Measurements from ENCODE around the gene DCAF15. TPM values are rescaled to one million over a fixed set of nuclear protein-coding genes. Genes with fewer than 3 reads are reported as not detected.

The DCAF15 gene, protein sequence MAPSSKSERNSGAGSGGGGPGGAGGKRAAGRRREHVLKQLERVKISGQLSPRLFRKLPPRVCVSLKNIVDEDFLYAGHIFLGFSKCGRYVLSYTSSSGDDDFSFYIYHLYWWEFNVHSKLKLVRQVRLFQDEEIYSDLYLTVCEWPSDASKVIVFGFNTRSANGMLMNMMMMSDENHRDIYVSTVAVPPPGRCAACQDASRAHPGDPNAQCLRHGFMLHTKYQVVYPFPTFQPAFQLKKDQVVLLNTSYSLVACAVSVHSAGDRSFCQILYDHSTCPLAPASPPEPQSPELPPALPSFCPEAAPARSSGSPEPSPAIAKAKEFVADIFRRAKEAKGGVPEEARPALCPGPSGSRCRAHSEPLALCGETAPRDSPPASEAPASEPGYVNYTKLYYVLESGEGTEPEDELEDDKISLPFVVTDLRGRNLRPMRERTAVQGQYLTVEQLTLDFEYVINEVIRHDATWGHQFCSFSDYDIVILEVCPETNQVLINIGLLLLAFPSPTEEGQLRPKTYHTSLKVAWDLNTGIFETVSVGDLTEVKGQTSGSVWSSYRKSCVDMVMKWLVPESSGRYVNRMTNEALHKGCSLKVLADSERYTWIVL
- total RNA-seq = 10 to 100 TPM; 82.5 to 94.3 TPM

DNA sequence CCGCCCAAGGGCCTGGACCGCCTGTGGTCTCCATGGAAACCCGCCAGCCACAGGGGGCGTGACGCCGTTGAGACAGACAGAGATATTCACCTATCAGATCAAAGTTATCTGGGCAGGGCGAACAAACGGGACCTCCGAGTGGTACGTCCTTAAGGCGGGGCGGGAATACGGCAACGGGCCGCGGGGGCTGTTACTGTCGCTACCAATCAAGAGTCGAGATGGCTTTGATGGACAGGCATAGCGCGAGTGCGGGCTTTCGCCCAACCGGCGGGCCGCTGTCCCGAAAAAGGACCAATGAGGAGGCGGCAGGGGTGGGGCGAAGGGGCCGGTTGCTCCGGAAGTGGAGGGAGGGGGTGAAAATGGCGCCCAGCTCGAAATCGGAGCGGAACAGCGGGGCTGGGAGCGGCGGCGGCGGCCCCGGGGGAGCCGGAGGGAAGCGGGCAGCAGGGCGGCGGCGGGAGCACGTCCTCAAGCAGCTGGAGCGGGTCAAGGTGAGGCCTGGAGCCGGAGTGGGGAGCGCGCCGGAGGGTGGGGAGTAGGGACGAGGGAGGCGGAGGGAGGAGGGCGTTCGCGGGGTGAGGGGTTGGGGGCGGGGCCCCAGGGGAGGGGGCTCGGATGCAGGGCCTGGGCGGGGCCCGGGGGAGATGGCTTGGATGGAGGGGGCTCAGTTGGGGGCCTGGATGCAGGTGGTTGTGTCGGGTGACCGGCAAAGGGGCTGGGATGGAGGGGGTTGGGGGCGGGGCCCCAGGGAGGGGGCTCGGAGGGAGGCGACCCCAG lies at the start of gene DCAF15:
TSS of gene DCAF15 (plus strand) at position 356 of the 777 bp plus-strand sequence. CDS start at position 360, 4 bp downstream.
- ATAC-seq (peak; percentile 99), DNase-seq (peak; percentile 100)
- peaks cover 23% of the 10 kb centered on the region for H3K4me1 Mint-ChIP-seq
- H3K27ac Mint-ChIP-seq = peak within 1 kb of the TSS; percentile 81
- H3K4me3 Mint-ChIP-seq = peak within 1 kb of the TSS; percentile 92
- H3K27me3 Mint-ChIP-seq = no peaks in the 10 kb centered on the region
- H3K9me3 Mint-ChIP-seq (ENCODE audit: low read depth) = no peaks in the 10 kb centered on the region
- peaks cover 14% of the 10 kb centered on the region for H3K36me3 Mint-ChIP-seq
- CTCF ChIA-PET = interaction anchor here (0.6 to 3.8 kb wide), 16 partner anchors 26 to 781 kb away, joined by 3 to 25 read pairs (median 4); partner anchors contain the start of genes IL27RA and MISP3

GRCh38 chr19:13902993-13903555 lies 49.2 kb upstream of the DCAF15 start:
- DNase-seq (peak; percentile 56), ATAC-seq (no peak)
- CTCF ChIA-PET = interaction anchor here (0.6 to 2.9 kb wide), 30 partner anchors 9 to 234 kb away, joined by 3 to 18 read pairs (median 3); partner anchors contain the start of genes ASF1B, DCAF15, IL27RA and MISP3
- Mint-ChIP-seq H3K4me1 (peaks cover 20% of the 10 kb centered on the region), H3K9me3 (ENCODE audit: low read depth) (no peaks in the 10 kb centered on the region), H3K27me3 (no peaks in the 10 kb centered on the region), H3K27ac (no peak overlapping the region), H3K4me3 (no peak overlapping the region), H3K36me3 (no peaks in the 10 kb centered on the region)

DNA sequence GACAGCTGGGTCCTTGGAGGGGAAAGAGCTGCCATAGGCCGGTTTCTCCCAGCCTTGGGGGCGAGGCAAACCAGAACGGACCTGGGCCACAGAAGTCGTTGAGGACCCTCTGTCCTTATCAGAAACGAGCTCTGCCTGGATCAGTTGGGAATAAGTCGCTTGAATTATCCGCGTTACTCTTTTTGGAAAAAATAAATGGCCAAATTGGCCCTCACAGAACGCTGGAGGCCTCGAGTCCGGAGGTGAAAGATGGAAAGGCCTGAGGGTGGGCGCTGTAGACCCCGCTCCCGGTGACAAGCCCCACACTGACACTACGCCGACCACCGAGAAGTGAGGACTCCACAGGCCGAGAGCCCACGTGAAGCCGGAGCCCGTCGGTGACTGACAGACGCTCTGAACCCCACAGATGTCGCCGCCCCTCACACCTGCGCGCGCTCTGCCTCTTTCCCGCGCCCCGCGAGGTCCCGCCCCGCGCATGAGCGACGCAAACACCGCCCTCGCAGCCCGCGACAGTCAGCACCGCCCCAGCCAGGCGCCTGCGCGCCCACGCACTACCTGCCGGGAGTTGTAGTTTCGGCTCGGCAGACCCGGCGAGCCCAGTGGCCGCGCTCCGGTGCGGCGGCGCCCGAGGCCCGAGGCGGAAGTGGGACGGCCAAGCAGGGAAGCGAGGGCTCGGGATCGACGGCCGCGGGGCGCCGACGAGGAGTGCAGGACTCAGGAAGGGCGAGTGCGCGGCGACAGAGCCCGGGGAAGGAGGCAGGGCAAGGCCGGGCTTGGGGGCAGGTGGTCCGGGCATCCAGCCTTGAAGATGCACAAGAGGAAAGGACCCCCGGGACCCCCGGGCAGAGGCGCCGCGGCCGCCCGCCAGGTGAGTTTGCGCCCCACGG lies 46.4 kb upstream of the DCAF15 start, which contains the start of the genes BRME1 and CC2D1A:
TSS of gene BRME1 (minus strand) at position 484 of the 887 bp plus-strand sequence. CDS start 1,225 bp downstream, outside the sequence.
TSS of gene CC2D1A (plus strand) at position 568 of the 887 bp plus-strand sequence. CDS start at position 809, 241 bp downstream.
- CTCF ChIA-PET = interaction anchor here (0.5 to 2.7 kb wide), 8 partner anchors 19 to 184 kb away, joined by 3 to 17 read pairs (median 3); partner anchors contain the start of genes IL27RA and MISP3
- peak; percentile 99 for ATAC-seq
- Mint-ChIP-seq H3K4me3 (peak within 1 kb of the TSS; percentile 80), H3K36me3 (peaks cover 7% of the 10 kb centered on the region), H3K4me1 (peaks cover 20% of the 10 kb centered on the region), H3K27me3 (no peaks in the 10 kb centered on the region), H3K9me3 (ENCODE audit: low read depth) (no peaks in the 10 kb centered on the region), H3K27ac (peak within 1 kb of the TSS; percentile 87)
- peak; percentile 96 for DNase-seq

- peaks cover 11% of the 10 kb centered on the region for H3K36me3 Mint-ChIP-seq
- peak overlapping the region; percentile 43 for H3K27ac Mint-ChIP-seq
- peak; percentile 35 for ATAC-seq
- H3K9me3 Mint-ChIP-seq (ENCODE audit: low read depth) = no peaks in the 10 kb centered on the region
- H3K4me3 Mint-ChIP-seq = peak overlapping the region; percentile 80
- peak; percentile 54 for DNase-seq
- H3K4me1 Mint-ChIP-seq = peaks cover 20% of the 10 kb centered on the region
- H3K27me3 Mint-ChIP-seq = no peaks in the 10 kb centered on the region
- CTCF ChIA-PET = interaction anchor here (0.7 to 2.7 kb wide), 5 partner anchors 20 to 169 kb away, joined by 3 to 17 read pairs (median 3); partner anchors contain the start of gene MISP3
Observed at GRCh38 chr19:13906521-13906904, 45.8 kb upstream of the DCAF15 start.

DNA sequence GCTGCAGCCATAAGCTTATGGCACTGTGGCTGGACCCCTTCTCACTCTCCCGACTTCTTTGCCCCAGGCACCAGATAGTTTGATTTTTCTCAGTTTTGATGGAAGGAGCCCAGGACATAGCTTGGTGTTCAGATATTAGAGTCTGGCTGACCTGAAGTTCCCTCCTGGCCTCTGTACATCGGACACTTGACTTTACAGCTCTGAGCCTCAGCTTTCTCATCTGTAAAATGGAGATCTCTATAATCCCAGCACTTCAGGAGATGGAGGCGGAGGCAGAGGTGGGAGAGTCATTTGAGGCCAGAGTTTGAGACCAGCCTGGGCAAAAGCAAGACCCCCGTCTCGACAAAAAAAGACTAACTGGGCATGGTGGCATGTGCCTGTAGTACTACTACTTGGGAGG lies 45.4 kb upstream of the DCAF15 start:
- Mint-ChIP-seq H3K27ac (no peak overlapping the region), H3K27me3 (no peaks in the 10 kb centered on the region), H3K4me1 (peaks cover 20% of the 10 kb centered on the region), H3K9me3 (ENCODE audit: low read depth) (no peaks in the 10 kb centered on the region), H3K4me3 (peak overlapping the region; percentile 80), H3K36me3 (peaks cover 11% of the 10 kb centered on the region)
- ATAC-seq = no peak
- CTCF ChIA-PET = interaction anchor here (0.7 to 2.7 kb wide), 5 partner anchors 20 to 168 kb away, joined by 3 to 17 read pairs (median 3); partner anchors contain the start of gene MISP3
- no peak for DNase-seq

DNA sequence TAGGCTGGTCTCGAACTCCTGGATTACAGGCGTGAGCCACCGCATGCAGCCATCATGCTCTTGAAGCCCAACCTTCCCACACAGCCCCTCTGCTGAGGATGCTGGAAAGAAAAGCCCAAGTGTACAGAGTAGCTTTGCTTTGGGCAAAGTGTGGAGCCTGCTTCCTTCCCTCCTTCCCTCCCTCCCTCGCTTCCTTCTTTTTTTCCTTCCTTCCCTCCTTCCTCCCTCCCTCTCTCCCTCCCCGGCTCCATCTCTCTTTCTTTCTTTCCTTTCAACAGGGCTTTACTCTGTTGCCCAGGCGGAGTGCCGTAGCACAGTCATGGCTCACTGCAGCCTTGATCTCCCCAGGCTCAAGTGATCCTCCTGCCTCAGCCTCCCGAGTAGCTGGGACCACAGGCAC lies 43.6 kb upstream of the DCAF15 start:
- ATAC-seq (no peak), DNase-seq (no peak)
- H3K4me3 Mint-ChIP-seq = no peak overlapping the region
- CTCF ChIA-PET = interaction anchor here (1.2 kb wide), 1 partner anchor 150 kb away, joined by 4 read pairs; no protein-coding TSS in a partner anchor
- H3K27ac Mint-ChIP-seq = no peak overlapping the region
- no peaks in the 10 kb centered on the region for H3K27me3 Mint-ChIP-seq
- peaks cover 17% of the 10 kb centered on the region for H3K4me1 Mint-ChIP-seq
- H3K9me3 Mint-ChIP-seq (ENCODE audit: low read depth) = no peaks in the 10 kb centered on the region
- H3K36me3 Mint-ChIP-seq = peaks cover 13% of the 10 kb centered on the region

DNA sequence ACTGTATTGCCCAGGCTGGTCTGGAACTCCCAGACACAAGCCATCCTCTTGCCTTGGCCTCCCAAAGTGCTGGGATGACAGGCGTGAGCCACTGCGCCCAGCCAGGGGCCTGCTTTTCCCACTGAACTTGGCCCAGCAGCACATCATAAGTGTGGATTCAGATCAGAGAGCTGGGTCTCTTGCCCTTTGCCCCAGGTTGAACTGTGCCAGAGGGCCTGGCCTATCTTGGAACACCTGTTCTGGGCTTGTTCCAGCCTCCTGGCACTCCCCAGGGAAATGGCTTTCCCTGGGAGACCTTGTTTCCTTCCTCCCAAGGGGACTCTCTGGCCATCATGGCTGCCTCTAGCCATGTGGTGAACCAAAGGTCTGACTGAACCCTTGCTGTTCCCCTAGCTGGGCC lies 42.9 kb upstream of the DCAF15 start:
- CTCF ChIA-PET = interaction anchor here (1.2 kb wide), 1 partner anchor 149 kb away, joined by 4 read pairs; no protein-coding TSS in a partner anchor
- H3K36me3 Mint-ChIP-seq = peaks cover 13% of the 10 kb centered on the region

GRCh38 chr19:13913352-13913751 lies 39.0 kb upstream of the DCAF15 start:
- CTCF ChIA-PET = interaction anchor here (1.0 kb wide), 1 partner anchor 130 kb away, joined by 3 read pairs; no protein-coding TSS in a partner anchor
- no peaks in the 10 kb centered on the region for H3K9me3 Mint-ChIP-seq (ENCODE audit: low read depth)
- peaks cover 13% of the 10 kb centered on the region for H3K36me3 Mint-ChIP-seq
- H3K4me1 Mint-ChIP-seq = no peaks in the 10 kb centered on the region
- DNase-seq = no peak
- no peak overlapping the region for H3K4me3 Mint-ChIP-seq
- no peak for ATAC-seq
- no peaks in the 10 kb centered on the region for H3K27me3 Mint-ChIP-seq
- H3K27ac Mint-ChIP-seq = no peak overlapping the region

More for the DNA sequence above, 42.9 kb upstream of the DCAF15 start:
- H3K9me3 Mint-ChIP-seq (ENCODE audit: low read depth) = no peaks in the 10 kb centered on the region
- H3K4me1 Mint-ChIP-seq = peaks cover 17% of the 10 kb centered on the region
- ATAC-seq = no peak
- H3K4me3 Mint-ChIP-seq = no peak overlapping the region
- H3K27ac Mint-ChIP-seq = no peak overlapping the region
- H3K27me3 Mint-ChIP-seq = no peaks in the 10 kb centered on the region
- no peak for DNase-seq

DNA sequence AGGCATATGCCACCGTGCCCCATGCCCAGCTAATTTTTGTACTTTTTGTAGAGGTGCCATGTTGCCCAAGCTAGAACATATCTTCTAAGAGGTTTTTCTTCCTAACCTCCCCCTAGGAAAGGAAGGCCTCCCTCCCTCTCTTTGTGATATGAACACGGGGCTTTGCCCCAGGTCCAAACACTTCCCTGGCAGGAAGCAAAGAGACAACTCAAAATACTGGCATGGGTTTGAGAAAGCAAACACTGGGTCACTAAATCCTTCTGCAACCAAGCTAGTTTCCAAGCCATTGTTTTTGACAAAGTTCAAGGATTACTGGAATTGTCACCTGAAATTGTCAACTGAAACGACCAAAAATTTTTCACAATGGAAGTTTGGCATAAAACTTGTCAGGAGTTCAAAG lies 37.5 kb upstream of the DCAF15 start:
- no peaks in the 10 kb centered on the region for H3K4me1 Mint-ChIP-seq
- H3K9me3 Mint-ChIP-seq (ENCODE audit: low read depth) = no peaks in the 10 kb centered on the region
- ATAC-seq (no peak), DNase-seq (no peak)
- H3K27me3 Mint-ChIP-seq = no peaks in the 10 kb centered on the region
- CTCF ChIA-PET = interaction anchor here (0.7 to 1.1 kb wide), 2 partner anchors 12 to 129 kb away, joined by 3 read pairs; no protein-coding TSS in a partner anchor
- H3K27ac Mint-ChIP-seq = no peak overlapping the region
- no peak overlapping the region for H3K4me3 Mint-ChIP-seq
- H3K36me3 Mint-ChIP-seq = peaks cover 13% of the 10 kb centered on the region

GRCh38 chr19:13917888-13918406 lies 34.4 kb upstream of the DCAF15 start:
- Mint-ChIP-seq H3K4me3 (no peak overlapping the region), H3K9me3 (ENCODE audit: low read depth) (no peaks in the 10 kb centered on the region), H3K4me1 (peaks cover 4% of the 10 kb centered on the region), H3K27me3 (no peaks in the 10 kb centered on the region), H3K27ac (no peak overlapping the region), H3K36me3 (peaks cover 30% of the 10 kb centered on the region)
- ATAC-seq = no peak
- no peak for DNase-seq
- CTCF ChIA-PET = interaction anchor here (1.4 kb wide), 1 partner anchor 130 kb away, joined by 3 read pairs; no protein-coding TSS in a partner anchor

- Mint-ChIP-seq H3K4me1 (peaks cover 4% of the 10 kb centered on the region), H3K9me3 (ENCODE audit: low read depth) (no peaks in the 10 kb centered on the region), H3K27ac (no peak overlapping the region), H3K27me3 (no peaks in the 10 kb centered on the region), H3K4me3 (no peak overlapping the region), H3K36me3 (peaks cover 28% of the 10 kb centered on the region)
- CTCF ChIA-PET = no interaction called here
- ATAC-seq (no peak), DNase-seq (no peak)
Observed at GRCh38 chr19:13918726-13919411, 33.4 kb upstream of the DCAF15 start.
